Tibial nerve (tissue), 4 donors: Measurements from ENCODE around the gene SEPTIN7. TPM values are rescaled to one million over a fixed set of nuclear protein-coding genes. Genes with fewer than 3 reads are reported as not detected.

Experiments used
- DNase-seq, 2 donors: peaks; one replicate each; pipeline ENCODE4 v3.0.0-alpha.2; 2019; ENCODE audit warnings: low spot score in 2 of 2
- H3K27ac ChIP-seq, 4 donors: fragments of 200-600 bp; sonication (generic) in 3 of 4; one replicate each; pipeline ENCODE4 v1.5.1; 2017 to 2019; ENCODE audit warnings: mild to moderate bottlenecking in 1 of 4
- H3K27me3 ChIP-seq, 2 donors: fragments of 200-600 bp; sonication (generic) in 1 of 2; one replicate each; pipeline versions ENCODE4 v1.5.1 to v1.6.0; 2017 to 2019
- H3K36me3 ChIP-seq, 3 donors: fragments of 200-600 bp; sonication (generic); one replicate each; pipeline ENCODE4 v1.5.1; 2018 to 2019
- H3K4me1 ChIP-seq, 4 donors: fragments of 200-600 bp; sonication (generic) in 3 of 4; one replicate each; pipeline ENCODE4 v1.5.1; 2017 to 2019
- H3K4me3 ChIP-seq, 4 donors: fragments of 200-600 bp; sonication (generic) in 3 of 4; one replicate each; pipeline ENCODE4 v1.5.1; 2017 to 2019; ENCODE audit warnings: mild to moderate bottlenecking in 1 of 4, moderate library complexity in 1 of 4
- H3K9me3 ChIP-seq, 4 donors: fragments of 200-600 bp; sonication (generic) in 3 of 4; one replicate each; pipeline ENCODE4 v1.5.1; 2017 to 2019
- CTCF ChIP-seq, 5 experiments: fragments of 200-600 bp in 3 of 5; fragments of 450-650 bp in 2 of 5; sonication (generic) in 3 of 5; IDR thresholded peaks; one replicate each; pipeline ENCODE4 v1.5.1; 2016 to 2019; ENCODE audit warnings: antibody characterized with exemption in 5 of 5, mild to moderate bottlenecking in 3 of 5, moderate library complexity in 2 of 5
- EP300 ChIP-seq, 2 donors: sonication (generic); formaldehyde crosslinking; IDR thresholded peaks; one replicate each; pipeline ENCODE4 v1.6.1; 2017; ENCODE audit warnings: antibody characterized with exemption in 2 of 2, mild to moderate bottlenecking in 1 of 2
- POLR2A ChIP-seq, 2 donors: fragments of 450-650 bp; IDR thresholded peaks; one replicate each; pipeline ENCODE4 v1.6.1; 2017; ENCODE audit warnings: antibody characterized with exemption in 2 of 2, mild to moderate bottlenecking in 2 of 2, moderate library complexity in 2 of 2
- WGBS, 2 donors: methylation state at CpG; one replicate each; pipeline ENCODE4 v1.1.5; 2018; 5-methylcytosine and 5-hydroxymethylcytosine counted together
- total RNA-seq, 4 donors: library from RNA; depleted of rRNA; stranded (reverse); fragments of >200 nt; gene quantifications; one replicate each; pipeline ENCODE4 v1.1.0, GENCODE V29; 2016

Gene SEPTIN7
- total RNA-seq, 4 donors from 2014 or later = 158 to 214 (median 188) TPM

DNA sequence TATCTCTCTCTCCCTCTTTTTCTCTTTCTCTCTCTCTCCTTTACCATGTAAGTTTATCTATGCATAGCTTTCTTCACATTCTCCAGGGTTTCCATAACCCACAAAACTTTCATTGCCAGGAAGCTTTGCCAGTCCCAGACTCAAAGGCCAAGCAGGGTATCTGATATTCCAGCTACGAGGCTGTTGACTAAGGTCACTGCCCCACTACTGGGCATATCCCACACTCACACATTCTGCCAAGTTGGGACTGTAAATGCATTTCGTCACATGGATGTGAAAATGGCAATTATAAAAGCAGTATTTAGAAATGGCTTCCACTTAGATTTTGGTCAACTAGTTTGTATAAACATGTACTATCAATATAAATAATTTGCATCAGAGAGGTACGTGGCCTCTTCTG, 43.3 kb upstream of the SEPTIN7 start:
- 72 to 77% methylated on average over 3 of the region's 3 CpGs for WGBS, 2 donors
- H3K4me3 ChIP-seq = no peak overlapping the region
- H3K27ac ChIP-seq = no peak overlapping the region
- no peaks in the 10 kb centered on the region for H3K9me3 ChIP-seq
- no peak for TF ChIP-seq EP300 (IDR thresholded peaks at IDR 0.05)
- TF ChIP-seq POLR2A (IDR thresholded peaks at IDR 0.05) = no peak
- no peak for TF ChIP-seq CTCF (IDR thresholded peaks at IDR 0.05)
- peaks cover 0 to 35% (median 4%) of the 10 kb centered on the region in 4 donors for H3K4me1 ChIP-seq
- H3K27me3 ChIP-seq = no peaks in the 10 kb centered on the region
- no peaks in the 10 kb centered on the region for H3K36me3 ChIP-seq
- no peak for DNase-seq

- no peak for DNase-seq
- 26 to 30% methylated on average over 2 of the region's 2 CpGs for WGBS, 2 donors
- H3K27ac ChIP-seq = no peak overlapping the region
Observed at GRCh38 chr7:35758421-35758820, 42.4 kb upstream of the SEPTIN7 start.

GRCh38 chr7:35760143-35760745, 40.6 kb upstream of the SEPTIN7 start:
- Histone ChIP-seq H3K27me3 (no peaks in the 10 kb centered on the region), H3K27ac (no peak overlapping the region), H3K36me3 (no peaks in the 10 kb centered on the region), H3K4me1 (peaks cover 0 to 19% (median under 1%) of the 10 kb centered on the region in 4 donors), H3K9me3 (no peaks in the 10 kb centered on the region), H3K4me3 (no peak overlapping the region)
- TF ChIP-seq EP300 (IDR thresholded peaks at IDR 0.05) = no peak
- no peak for TF ChIP-seq CTCF (IDR thresholded peaks at IDR 0.05)
- TF ChIP-seq POLR2A (IDR thresholded peaks at IDR 0.05) = no peak
- WGBS, 2 donors = 39 to 46% methylated on average over 7 of the region's 7 CpGs
- no peak for DNase-seq

More at GRCh38 chr7:35758421-35758820, 42.4 kb upstream of the SEPTIN7 start:
- Histone ChIP-seq H3K9me3 (no peaks in the 10 kb centered on the region), H3K4me1 (peaks cover 0 to 37% (median 4%) of the 10 kb centered on the region in 4 donors), H3K27me3 (no peaks in the 10 kb centered on the region), H3K4me3 (no peak overlapping the region), H3K36me3 (no peaks in the 10 kb centered on the region)
- no peak for TF ChIP-seq POLR2A (IDR thresholded peaks at IDR 0.05)
- TF ChIP-seq EP300 (IDR thresholded peaks at IDR 0.05) = no peak
- TF ChIP-seq CTCF (IDR thresholded peaks at IDR 0.05) = no peak

DNA sequence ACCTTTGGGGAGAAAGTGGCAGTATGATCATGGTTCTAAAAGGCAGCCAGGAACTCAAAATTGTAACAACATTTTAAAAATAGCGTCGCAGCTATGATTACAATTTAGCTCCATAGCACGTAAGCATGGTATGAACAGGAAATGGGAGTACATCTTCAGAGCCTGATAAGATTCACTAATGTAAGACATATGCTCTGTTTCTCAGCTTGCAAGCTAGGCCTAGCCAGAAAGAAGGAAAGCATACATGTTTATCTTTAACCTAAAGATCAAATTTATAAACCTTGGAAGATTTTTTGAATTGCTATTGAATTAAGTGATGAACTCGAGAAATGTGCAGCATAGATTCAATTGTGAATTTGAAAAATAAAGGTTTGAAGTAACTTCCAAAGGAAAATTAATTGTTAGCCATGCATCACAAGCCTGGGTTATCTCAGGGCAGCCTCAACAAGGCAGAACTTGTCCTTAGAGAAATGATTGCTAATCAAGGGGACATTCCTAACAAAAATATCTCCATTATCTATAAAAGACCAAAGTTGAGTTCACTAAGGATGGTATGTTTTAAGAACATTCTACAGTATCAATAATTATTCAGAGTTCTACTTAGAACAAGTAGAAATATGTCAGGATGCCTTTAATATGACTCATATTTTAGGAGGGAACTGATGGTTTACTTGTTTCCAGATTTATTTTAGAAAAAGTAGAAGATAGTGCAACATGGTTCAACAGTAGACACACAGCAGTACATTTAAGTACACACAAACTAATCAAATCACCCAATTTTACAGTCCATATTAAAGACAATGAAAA, 38.8 kb upstream of the SEPTIN7 start:
- DNase-seq = no peak
- no peak for TF ChIP-seq EP300 (IDR thresholded peaks at IDR 0.05)
- TF ChIP-seq POLR2A (IDR thresholded peaks at IDR 0.05) = no peak
- no peak for TF ChIP-seq CTCF (IDR thresholded peaks at IDR 0.05)
- peaks cover 0 to 2% (median 0%) of the 10 kb centered on the region in 4 donors for H3K9me3 ChIP-seq
- no peaks in the 10 kb centered on the region for H3K36me3 ChIP-seq
- 43 to 57% methylated on average over 4 of the region's 4 CpGs for WGBS, 2 donors
- peaks cover 0 to 19% (median 0%) of the 10 kb centered on the region in 4 donors for H3K4me1 ChIP-seq
- no peak overlapping the region for H3K4me3 ChIP-seq
- no peak overlapping the region for H3K27ac ChIP-seq
- no peaks in the 10 kb centered on the region for H3K27me3 ChIP-seq

- 65 to 76% methylated on average over 3 of the region's 3 CpGs for WGBS, 2 donors
- peaks cover 0 to 19% (median 0%) of the 10 kb centered on the region in 4 donors for H3K4me1 ChIP-seq
- H3K4me3 ChIP-seq = no peak overlapping the region
- no peak for DNase-seq
- TF ChIP-seq CTCF (IDR thresholded peaks at IDR 0.05) = no peak
- no peak for TF ChIP-seq POLR2A (IDR thresholded peaks at IDR 0.05)
- no peak for TF ChIP-seq EP300 (IDR thresholded peaks at IDR 0.05)
- H3K27ac ChIP-seq = no peak overlapping the region
- H3K27me3 ChIP-seq = no peaks in the 10 kb centered on the region
- H3K36me3 ChIP-seq = no peaks in the 10 kb centered on the region
- H3K9me3 ChIP-seq = peaks cover 0 to 3% (median 0%) of the 10 kb centered on the region in 4 donors
Observed at GRCh38 chr7:35762781-35763180, 38.1 kb upstream of the SEPTIN7 start.
